SW 1271 (cell line): ENCODE measurements around the gene FAM3C.

Experiments used
- DNase-seq, 2 experiments: peaks; one replicate each; lab custom pipeline; 2025; lab: John Stamatoyannopoulos, UW

The FAM3C gene

GRCh38 chr7:121376979-121377378, 19.1 kb downstream of the FAM3C start:
- no peak for DNase-seq

GRCh38 chr7:121373177-121373576, 22.9 kb downstream of the FAM3C start:
- DNase-seq: no peak

GRCh38 chr7:121372376-121373010, 23.6 kb downstream of the FAM3C start:
- no peak for DNase-seq

- DNase-seq: no peak
These were observed 24.2 kb downstream of the FAM3C start for GRCh38 chr7:121371883-121372282.

- DNase-seq: no peak
These were observed 24.7 kb downstream of the FAM3C start for GRCh38 chr7:121371367-121371766.

GRCh38 chr7:121369462-121369861, 26.6 kb downstream of the FAM3C start:
- DNase-seq: no peak

- peak in 1 of 2 experiments; percentile 47 for DNase-seq
These were observed 29.2 kb downstream of the FAM3C start for GRCh38 chr7:121366852-121367431.

- no peak for DNase-seq
These were observed 35.5 kb downstream of the FAM3C start for GRCh38 chr7:121360564-121360963.

- DNase-seq: no peak
These were observed 40.5 kb downstream of the FAM3C start for GRCh38 chr7:121355574-121355973.

- DNase-seq: no peak
These were observed 43.8 kb downstream of the FAM3C start for GRCh38 chr7:121352323-121352722.

GRCh38 chr7:121351682-121352081, 44.4 kb downstream of the FAM3C start:
- DNase-seq: no peak

- no peak for DNase-seq
These were observed 51.6 kb downstream of the FAM3C start for GRCh38 chr7:121344497-121344896.

- no peak for DNase-seq
These were observed 52.0 kb downstream of the FAM3C start for GRCh38 chr7:121344093-121344492.

- no peak for DNase-seq
These were observed 52.8 kb downstream of the FAM3C start for GRCh38 chr7:121343302-121343701.

- DNase-seq: no peak
These were observed 53.5 kb downstream of the FAM3C start for GRCh38 chr7:121342631-121343030.

GRCh38 chr7:121341933-121342332, 54.2 kb downstream of the FAM3C start:
- DNase-seq: no peak

GRCh38 chr7:121339082-121339481, 57.0 kb downstream of the FAM3C start:
- DNase-seq: no peak

- no peak for DNase-seq
These were observed 58.7 kb downstream of the FAM3C start for GRCh38 chr7:121337398-121337797.

GRCh38 chr7:121336579-121336978, 59.5 kb downstream of the FAM3C start:
- DNase-seq: no peak

- DNase-seq: no peak
These were observed 61.0 kb downstream of the FAM3C start for GRCh38 chr7:121334875-121335648.

GRCh38 chr7:121334376-121334775, 61.7 kb downstream of the FAM3C start:
- DNase-seq: no peak

- no peak for DNase-seq
These were observed 64.5 kb downstream of the FAM3C start for GRCh38 chr7:121331574-121331973.

- no peak for DNase-seq
These were observed 65.1 kb downstream of the FAM3C start for GRCh38 chr7:121331048-121331447.
